GM19193 (cell line): ENCODE measurements around the gene COX4I2.

ENCODE experiments used
- POLR2A ChIP-seq: IDR thresholded peaks from 4 replicates; pipeline ENCODE4 v1.6.1; 2011; ENCODE audit not compliant: insufficient read depth, insufficient read length; ENCODE audit errors: extremely low read depth

The COX4I2 gene

GRCh38 chr20:31605031-31605901 lies 32.4 kb upstream of the COX4I2 start, which contains the start of gene ID1:
TSS of gene ID1 (plus strand) at chr20:31605289. CDS start at chr20:31605388, 99 bp downstream.
- TF ChIP-seq POLR2A, result peak; percentile 34

GRCh38 chr20:31605902-31606803 lies 31.6 kb upstream of the COX4I2 start:
- no peak for TF ChIP-seq POLR2A

GRCh38 chr20:31606804-31607639 lies 30.7 kb upstream of the COX4I2 start:
- TF ChIP-seq POLR2A, result no peak

- no peak for TF ChIP-seq POLR2A
Observed at GRCh38 chr20:31607640-31608250, 30.0 kb upstream of the COX4I2 start.

GRCh38 chr20:31608251-31608945 lies 29.3 kb upstream of the COX4I2 start:
- no peak for TF ChIP-seq POLR2A

- no peak for TF ChIP-seq POLR2A
Observed at GRCh38 chr20:31615416-31615815, 22.3 kb upstream of the COX4I2 start.

GRCh38 chr20:31617432-31618104 lies 20.1 kb upstream of the COX4I2 start:
- TF ChIP-seq POLR2A, result no peak

GRCh38 chr20:31620246-31620645 lies 17.5 kb upstream of the COX4I2 start:
- TF ChIP-seq POLR2A, result no peak

GRCh38 chr20:31630187-31630790 lies 7.4 kb upstream of the COX4I2 start:
- TF ChIP-seq POLR2A, result no peak

- no peak for TF ChIP-seq POLR2A
Observed at GRCh38 chr20:31632548-31633338, 5.0 kb upstream of the COX4I2 start.

- TF ChIP-seq POLR2A, result no peak
Observed at GRCh38 chr20:31633339-31633914, 4.3 kb upstream of the COX4I2 start.

- no peak for TF ChIP-seq POLR2A
Observed at GRCh38 chr20:31638317-31638716, 605 bp downstream of the COX4I2 start.
